ENCODE results near the gene RXRA.

Gene RXRA

GRCh38 chr9:134444038-134444315 is 117.7 kb downstream of the RXRA start:
- DNase-seq (ENCODE audit: low read depth in 1 of 2, low spot score in 1 of 2), result no peak

GRCh38 chr9:134445000-134445399 is 118.7 kb downstream of the RXRA start:
- no peak for DNase-seq (ENCODE audit: low read depth in 1 of 2, low spot score in 1 of 2)

- DNase-seq (ENCODE audit: low read depth in 1 of 2, low spot score in 1 of 2), result peak; percentile 60 to 68
Observed at GRCh38 chr9:134449180-134449916, 123.1 kb downstream of the RXRA start.

GRCh38 chr9:134451700-134452458 is 125.6 kb downstream of the RXRA start:
- no peak for DNase-seq (ENCODE audit: low read depth in 1 of 2, low spot score in 1 of 2)

GRCh38 chr9:134452728-134453127 is 126.5 kb downstream of the RXRA start:
- DNase-seq (ENCODE audit: low read depth in 1 of 2, low spot score in 1 of 2), result no peak

- no peak for DNase-seq (ENCODE audit: low read depth in 1 of 2, low spot score in 1 of 2)
Observed at GRCh38 chr9:134453776-134454475, 127.7 kb downstream of the RXRA start.

GRCh38 chr9:134454476-134454857 is 128.2 kb downstream of the RXRA start:
- no peak for DNase-seq (ENCODE audit: low read depth in 1 of 2, low spot score in 1 of 2)

GRCh38 chr9:134455021-134455471 is 128.8 kb downstream of the RXRA start:
- no peak for DNase-seq (ENCODE audit: low read depth in 1 of 2, low spot score in 1 of 2)

GRCh38 chr9:134455537-134455933 is 129.3 kb downstream of the RXRA start:
- no peak for DNase-seq (ENCODE audit: low read depth in 1 of 2, low spot score in 1 of 2)

- peak; percentile 29 to 67 for DNase-seq (ENCODE audit: low read depth in 1 of 2, low spot score in 1 of 2)
Observed at GRCh38 chr9:134455934-134456755, 129.9 kb downstream of the RXRA start.

- no peak for DNase-seq (ENCODE audit: low read depth in 1 of 2, low spot score in 1 of 2)
Observed at GRCh38 chr9:134456756-134457305, 130.6 kb downstream of the RXRA start.

GRCh38 chr9:134457321-134458206 is 131.3 kb downstream of the RXRA start:
- no peak for DNase-seq (ENCODE audit: low read depth in 1 of 2, low spot score in 1 of 2)

GRCh38 chr9:134458207-134459108 is 132.2 kb downstream of the RXRA start:
- no peak for DNase-seq (ENCODE audit: low read depth in 1 of 2, low spot score in 1 of 2)

GRCh38 chr9:134459164-134459563 is 132.9 kb downstream of the RXRA start:
- DNase-seq (ENCODE audit: low read depth in 1 of 2, low spot score in 1 of 2), result no peak

GRCh38 chr9:134459573-134459972 is 133.3 kb downstream of the RXRA start:
- no peak for DNase-seq (ENCODE audit: low read depth in 1 of 2, low spot score in 1 of 2)

GRCh38 chr9:134460206-134460605 is 134.0 kb downstream of the RXRA start:
- DNase-seq (ENCODE audit: low read depth in 1 of 2, low spot score in 1 of 2), result no peak

GRCh38 chr9:134460896-134461295 is 134.6 kb downstream of the RXRA start:
- DNase-seq (ENCODE audit: low read depth in 1 of 2, low spot score in 1 of 2), result no peak

- DNase-seq (ENCODE audit: low read depth in 1 of 2, low spot score in 1 of 2), result no peak
Observed at GRCh38 chr9:134461426-134461982, 135.2 kb downstream of the RXRA start.

- no peak for DNase-seq (ENCODE audit: low read depth in 1 of 2, low spot score in 1 of 2)
Observed at GRCh38 chr9:134462318-134462717, 136.1 kb downstream of the RXRA start.

All from stimulated activated CD4-positive, alpha-beta T cell treated with anti-CD3 and anti-CD28 coated beads, Interleukin-15, amount 100 ng/mL, for 1 hour (primary cell).